ENCODE results near the gene CDKAL1. TPM values are rescaled to one million over a fixed set of nuclear protein-coding genes. Genes with fewer than 3 reads are reported as not detected.

Gene CDKAL1
- total RNA-seq, 6 experiments from 2014 or later = 9.2 to 14.3 (median 11.9) TPM

- H3K27me3 Mint-ChIP-seq (ENCODE audit: insufficient read depth) = no peaks in the 10 kb centered on the region
- H3K4me1 Mint-ChIP-seq (ENCODE audit: low read depth) = peaks cover 64% of the 10 kb centered on the region
- peak overlapping the region; percentile 67 for H3K27ac Mint-ChIP-seq
- no peaks in the 10 kb centered on the region for H3K9me3 Mint-ChIP-seq
- DNase-seq = no peak
- no peaks in the 10 kb centered on the region; the same call in 1 of the 2 replicates for H3K36me3 Mint-ChIP-seq (ENCODE audit: low read depth)
- peak overlapping the region; percentile 67 for H3K4me3 Mint-ChIP-seq
- no peak for TF ChIP-seq CTCF (IDR thresholded peaks at IDR 0.05)
Observed at GRCh38 chr6:20620043-20620442, 85.8 kb downstream of the CDKAL1 start.

- H3K27me3 Mint-ChIP-seq (ENCODE audit: insufficient read depth) = no peaks in the 10 kb centered on the region
- no peaks in the 10 kb centered on the region for H3K9me3 Mint-ChIP-seq
- H3K27ac Mint-ChIP-seq = no peak overlapping the region
- DNase-seq = no peak
- no peak overlapping the region for H3K4me3 Mint-ChIP-seq
- H3K36me3 Mint-ChIP-seq (ENCODE audit: low read depth) = no peaks in the 10 kb centered on the region; the same call in 1 of the 2 replicates
- peaks cover 56% of the 10 kb centered on the region for H3K4me1 Mint-ChIP-seq (ENCODE audit: low read depth)
- TF ChIP-seq CTCF (IDR thresholded peaks at IDR 0.05) = no peak
Observed at GRCh38 chr6:20623761-20624160, 89.5 kb downstream of the CDKAL1 start.

- no peak overlapping the region for H3K27ac Mint-ChIP-seq
- H3K36me3 Mint-ChIP-seq (ENCODE audit: low read depth) = no peaks in the 10 kb centered on the region; the same call in 1 of the 2 replicates
- no peak for TF ChIP-seq CTCF (IDR thresholded peaks at IDR 0.05)
- H3K27me3 Mint-ChIP-seq (ENCODE audit: insufficient read depth) = no peaks in the 10 kb centered on the region
- no peak overlapping the region for H3K4me3 Mint-ChIP-seq
- H3K4me1 Mint-ChIP-seq (ENCODE audit: low read depth) = peaks cover 34% of the 10 kb centered on the region
- DNase-seq = no peak
- no peaks in the 10 kb centered on the region for H3K9me3 Mint-ChIP-seq
Observed at GRCh38 chr6:20626165-20626564, 91.9 kb downstream of the CDKAL1 start.

GRCh38 chr6:20629509-20629908 is 95.3 kb downstream of the CDKAL1 start:
- Mint-ChIP-seq H3K27ac (no peak overlapping the region), H3K27me3 (ENCODE audit: insufficient read depth) (no peaks in the 10 kb centered on the region), H3K36me3 (ENCODE audit: low read depth) (no peaks in the 10 kb centered on the region), H3K4me1 (ENCODE audit: low read depth) (peaks cover 8% of the 10 kb centered on the region), H3K9me3 (no peaks in the 10 kb centered on the region), H3K4me3 (no peak overlapping the region)
- no peak for DNase-seq
- TF ChIP-seq CTCF (IDR thresholded peaks at IDR 0.05) = no peak

- Mint-ChIP-seq H3K9me3 (no peaks in the 10 kb centered on the region), H3K4me3 (no peak overlapping the region), H3K27ac (no peak overlapping the region), H3K4me1 (ENCODE audit: low read depth) (peaks cover 7% of the 10 kb centered on the region), H3K36me3 (ENCODE audit: low read depth) (no peaks in the 10 kb centered on the region), H3K27me3 (ENCODE audit: insufficient read depth) (no peaks in the 10 kb centered on the region)
- no peak for TF ChIP-seq CTCF (IDR thresholded peaks at IDR 0.05)
- no peak for DNase-seq
Observed at GRCh38 chr6:20630136-20630535, 95.9 kb downstream of the CDKAL1 start.
